Right atrium auricular region (tissue), 2 donors: ENCODE measurements around the gene CD47. TPM values are rescaled to one million over a fixed set of nuclear protein-coding genes. Genes with fewer than 3 reads are reported as not detected.

Experiments used
- DNase-seq: peaks from one replicate; pipeline ENCODE4 v3.0.0-alpha.2; 2019; ENCODE audit warnings: low spot score
- H3K27ac ChIP-seq, 2 donors: fragments of 200-600 bp; sonication (generic); 1 replicate in 1 of 2; 2 replicates in 1 of 2; pipeline ENCODE4 v1.5.1; 2016 to 2019
- H3K27me3 ChIP-seq, 2 donors: fragments of 200-600 bp; sonication (generic); one replicate each; pipeline versions ENCODE4 v1.5.1 to v1.6.0; 2017 to 2019
- H3K36me3 ChIP-seq: fragments of 200-600 bp; sonication (generic); one replicate; pipeline ENCODE4 v1.5.1; 2016
- H3K4me1 ChIP-seq, 2 donors: fragments of 200-600 bp; sonication (generic); one replicate each; pipeline versions ENCODE4 v1.5.1 to v1.6.0; 2017 to 2019
- H3K4me3 ChIP-seq, 2 donors: fragments of 200-600 bp; sonication (generic); 1 replicate in 1 of 2; 2 replicates in 1 of 2; pipeline ENCODE4 v1.5.1; 2017 to 2019; ENCODE audit warnings: mild to moderate bottlenecking in 1 of 2, moderate library complexity in 1 of 2
- H3K9me3 ChIP-seq, 2 donors: fragments of 200-600 bp; sonication (generic); one replicate each; pipeline ENCODE4 v1.5.1; 2019
- total RNA-seq, 2 donors: library from RNA; depleted of rRNA; stranded (reverse); fragments of >200 nt; gene quantifications; one replicate each; pipeline ENCODE4 v1.1.0, GENCODE V29; 2016
- TF ChIP-seq, protein P1 (sequence below), 2 donors: fragments of 200-600 bp; sonication (generic); IDR thresholded peaks; one replicate each; pipeline ENCODE4 v1.5.1; 2019; ENCODE audit warnings: antibody characterized with exemption in 2 of 2

The CD47 gene
- total RNA-seq, 2 donors from 2014 or later, result 52.1 to 92.2 TPM

DNA sequence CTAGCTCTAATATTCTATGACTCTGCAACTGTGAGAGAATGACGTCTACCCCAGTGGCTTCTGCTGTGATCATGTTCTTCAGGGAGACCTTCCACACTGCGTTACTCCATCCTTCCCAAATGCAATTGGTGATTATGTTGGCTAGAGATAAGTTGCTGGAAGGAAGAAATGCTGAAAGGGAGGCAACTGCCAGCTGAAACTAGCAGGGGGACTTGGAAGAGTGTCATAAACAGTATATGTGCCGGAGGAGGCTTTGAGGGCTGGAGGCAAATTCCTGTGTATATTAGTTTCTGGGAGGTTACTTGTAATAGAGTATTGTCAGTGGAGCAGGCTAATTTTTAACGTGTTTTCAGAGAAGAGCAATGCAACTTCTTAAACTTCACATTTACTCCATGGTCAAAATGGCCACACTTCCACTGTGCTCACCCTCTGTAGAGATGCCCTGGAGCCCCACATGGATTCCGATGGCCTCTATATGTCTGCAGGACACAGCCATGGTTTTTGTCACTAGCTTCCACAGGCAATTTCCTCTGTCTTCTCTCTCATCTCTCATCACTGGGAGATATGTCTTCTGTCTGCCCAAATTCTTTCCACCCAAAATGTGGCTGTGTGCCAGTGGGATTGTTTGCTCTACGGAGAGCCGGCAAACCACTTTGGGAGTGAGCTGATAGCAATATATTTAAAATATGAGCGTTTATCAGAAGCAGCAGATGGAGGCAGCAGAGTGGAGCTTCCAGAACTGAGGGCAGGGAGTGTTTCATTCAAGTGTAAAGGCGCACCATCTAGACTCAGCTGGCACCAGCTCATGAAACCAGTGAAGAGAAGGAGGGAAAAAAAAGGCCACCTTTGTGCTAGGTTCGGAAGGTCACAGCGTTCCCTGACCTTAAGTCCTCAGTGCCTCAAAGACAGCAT, 13.3 kb upstream of the CD47 start:
- no peaks in the 10 kb centered on the region for H3K9me3 ChIP-seq
- TF ChIP-seq, protein P1, sequence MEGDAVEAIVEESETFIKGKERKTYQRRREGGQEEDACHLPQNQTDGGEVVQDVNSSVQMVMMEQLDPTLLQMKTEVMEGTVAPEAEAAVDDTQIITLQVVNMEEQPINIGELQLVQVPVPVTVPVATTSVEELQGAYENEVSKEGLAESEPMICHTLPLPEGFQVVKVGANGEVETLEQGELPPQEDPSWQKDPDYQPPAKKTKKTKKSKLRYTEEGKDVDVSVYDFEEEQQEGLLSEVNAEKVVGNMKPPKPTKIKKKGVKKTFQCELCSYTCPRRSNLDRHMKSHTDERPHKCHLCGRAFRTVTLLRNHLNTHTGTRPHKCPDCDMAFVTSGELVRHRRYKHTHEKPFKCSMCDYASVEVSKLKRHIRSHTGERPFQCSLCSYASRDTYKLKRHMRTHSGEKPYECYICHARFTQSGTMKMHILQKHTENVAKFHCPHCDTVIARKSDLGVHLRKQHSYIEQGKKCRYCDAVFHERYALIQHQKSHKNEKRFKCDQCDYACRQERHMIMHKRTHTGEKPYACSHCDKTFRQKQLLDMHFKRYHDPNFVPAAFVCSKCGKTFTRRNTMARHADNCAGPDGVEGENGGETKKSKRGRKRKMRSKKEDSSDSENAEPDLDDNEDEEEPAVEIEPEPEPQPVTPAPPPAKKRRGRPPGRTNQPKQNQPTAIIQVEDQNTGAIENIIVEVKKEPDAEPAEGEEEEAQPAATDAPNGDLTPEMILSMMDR (IDR thresholded peaks at IDR 0.05), result no peak
- H3K27ac ChIP-seq, result peak overlapping the region in 1 of 2 donors; percentile 45
- H3K4me3 ChIP-seq, result no peak overlapping the region
- DNase-seq, result no peak
- H3K27me3 ChIP-seq, result no peaks in the 10 kb centered on the region
- H3K4me1 ChIP-seq, result peaks cover 0 to 9% of the 10 kb centered on the region in 2 donors
- no peaks in the 10 kb centered on the region for H3K36me3 ChIP-seq

DNA sequence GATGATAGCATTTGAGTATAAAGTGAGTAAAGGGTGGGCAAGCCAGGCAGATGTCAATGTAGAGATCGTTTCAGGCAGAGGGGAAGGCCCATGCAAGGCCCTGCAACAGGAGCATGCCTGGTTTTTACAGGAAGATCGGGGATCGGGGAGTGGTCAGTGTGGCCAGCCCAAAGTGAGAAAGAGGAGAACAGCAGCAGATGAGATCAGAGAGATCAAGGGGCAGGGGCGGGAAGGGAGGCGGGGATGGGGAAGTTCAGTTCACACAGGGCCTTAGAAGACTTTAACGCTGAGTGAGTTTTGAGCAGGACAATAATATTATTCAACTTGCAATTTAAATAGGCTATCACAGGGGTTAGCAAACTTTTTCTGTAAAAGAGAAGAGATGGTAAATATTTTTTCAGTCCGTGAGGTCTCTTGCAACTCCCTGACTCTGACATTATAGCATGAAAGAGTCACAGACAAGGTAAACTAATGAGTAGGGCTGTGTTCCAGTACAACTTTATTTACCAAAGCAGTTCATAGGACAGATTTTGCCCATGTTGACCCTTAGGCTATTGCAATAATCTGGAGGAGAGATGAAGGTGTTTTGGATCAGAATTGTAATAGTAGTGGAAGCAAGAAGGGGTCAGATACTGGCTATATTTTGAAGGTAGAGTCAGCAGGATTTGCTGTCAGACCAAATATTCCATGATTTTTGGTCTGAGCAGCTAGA, 12.4 kb upstream of the CD47 start:
- Histone ChIP-seq H3K27me3 (no peaks in the 10 kb centered on the region), H3K4me3 (no peak overlapping the region), H3K4me1 (peaks cover 0 to 9% of the 10 kb centered on the region in 2 donors), H3K9me3 (no peaks in the 10 kb centered on the region), H3K36me3 (no peaks in the 10 kb centered on the region), H3K27ac (no peak overlapping the region)
- TF ChIP-seq, protein P1 (IDR thresholded peaks at IDR 0.05), result no peak
- no peak for DNase-seq

DNA sequence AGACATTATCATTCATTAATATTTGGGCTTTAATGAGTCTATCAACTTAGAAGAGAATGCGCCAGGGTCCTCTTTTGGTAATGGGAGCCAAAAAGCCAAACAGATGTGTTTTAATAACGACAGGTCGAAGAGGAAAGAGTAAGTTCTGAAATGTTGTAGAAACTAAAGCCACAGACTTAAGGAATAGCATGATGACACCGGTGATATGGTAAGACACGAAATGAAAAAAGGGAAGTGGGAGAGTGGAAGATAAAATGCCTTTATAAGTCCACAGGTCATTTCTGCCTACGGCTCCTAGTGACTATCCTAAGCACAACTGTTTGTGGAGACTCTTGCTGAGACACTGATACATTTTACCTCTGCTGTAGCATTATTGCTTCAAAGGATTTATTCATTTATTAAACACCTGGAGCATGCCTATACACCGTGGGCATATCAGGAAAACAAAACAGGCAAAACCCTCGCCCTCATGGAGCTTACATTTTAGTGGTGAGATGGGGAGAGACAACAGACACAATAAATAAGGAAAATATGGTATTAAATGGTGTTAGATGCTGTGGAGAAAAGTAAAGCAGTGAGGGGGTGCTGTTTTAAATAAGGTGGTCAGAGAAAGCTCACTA, 11.7 kb upstream of the CD47 start:
- DNase-seq, result no peak
- Histone ChIP-seq H3K36me3 (no peaks in the 10 kb centered on the region), H3K4me3 (no peak overlapping the region), H3K4me1 (peaks cover 0 to 9% of the 10 kb centered on the region in 2 donors), H3K27me3 (no peaks in the 10 kb centered on the region), H3K27ac (no peak overlapping the region), H3K9me3 (no peaks in the 10 kb centered on the region)
- TF ChIP-seq, protein P1 (IDR thresholded peaks at IDR 0.05), result no peak

DNA sequence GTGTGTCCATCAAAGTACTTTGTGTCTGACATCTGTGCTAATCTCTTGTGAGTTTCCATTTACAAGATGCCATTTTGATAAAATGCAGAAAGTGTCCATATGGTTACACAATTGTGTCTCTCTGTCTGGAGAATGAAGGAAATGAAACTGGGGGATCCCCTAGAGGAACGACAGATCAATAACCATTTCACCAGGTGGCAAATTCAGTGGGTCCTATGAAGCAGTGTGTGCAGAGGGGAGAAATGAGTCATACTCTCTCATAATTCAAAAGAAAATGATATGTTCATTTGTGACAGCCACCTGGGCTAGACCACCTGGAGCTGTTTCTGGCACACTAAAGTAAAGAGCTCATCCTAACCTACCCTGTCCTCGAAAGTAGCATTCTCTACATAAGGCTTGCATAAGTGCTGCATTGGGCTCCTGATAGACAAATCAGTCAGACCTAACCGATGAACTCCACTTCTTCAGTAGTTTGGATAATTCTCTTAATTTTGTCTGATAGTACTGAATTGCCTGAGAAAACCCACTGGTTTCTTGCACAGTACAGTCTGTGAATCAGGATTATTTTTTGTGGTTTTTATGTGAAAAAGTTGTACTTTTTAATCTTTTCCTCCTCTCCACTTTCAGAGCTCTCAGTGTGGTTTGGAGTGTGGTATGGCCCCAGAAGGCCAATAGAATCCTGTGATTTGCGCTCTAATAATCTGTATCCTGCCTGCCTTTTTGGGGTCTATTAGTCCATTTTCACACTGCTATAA, 10.3 kb upstream of the CD47 start:
- Histone ChIP-seq H3K4me1 (peaks cover 0 to 9% of the 10 kb centered on the region in 2 donors), H3K36me3 (no peaks in the 10 kb centered on the region), H3K9me3 (no peaks in the 10 kb centered on the region), H3K27ac (no peak overlapping the region), H3K4me3 (no peak overlapping the region), H3K27me3 (no peaks in the 10 kb centered on the region)
- DNase-seq, result no peak
- TF ChIP-seq, protein P1 (IDR thresholded peaks at IDR 0.05), result no peak

DNA sequence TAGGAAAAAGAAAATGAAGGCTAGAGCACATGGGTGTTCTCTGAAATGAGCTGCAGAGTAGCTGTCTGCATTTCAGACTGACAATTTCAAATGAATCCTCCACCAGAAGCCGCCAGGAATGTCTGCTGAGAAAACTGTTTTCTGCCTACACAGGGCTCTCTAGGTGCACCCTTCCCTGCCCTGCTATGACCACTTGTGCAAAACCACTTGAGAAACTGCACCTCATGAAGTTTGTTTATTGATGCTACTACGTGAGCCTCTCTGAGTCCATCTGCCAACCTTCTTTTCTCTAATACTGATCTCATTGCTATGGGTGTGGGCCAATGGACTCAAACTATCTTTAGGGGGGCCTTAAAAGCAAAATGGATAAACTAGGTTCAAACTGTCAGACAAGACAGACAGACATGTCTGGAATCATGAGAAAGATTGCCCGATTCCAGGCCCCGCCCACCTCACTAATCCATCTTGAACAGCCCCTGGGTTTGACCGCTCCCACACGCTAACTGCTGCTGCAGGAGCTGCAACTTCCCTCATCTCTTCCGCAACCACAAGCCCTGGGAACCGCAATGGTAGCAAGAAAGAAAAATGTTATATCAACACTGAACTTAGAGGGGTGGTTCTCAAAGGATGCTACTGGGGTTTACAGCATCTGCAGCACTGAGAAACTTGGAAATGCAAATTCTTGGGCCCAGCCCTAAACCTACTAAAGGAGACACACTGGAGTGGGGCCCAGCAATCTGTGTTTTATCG, 9.0 kb upstream of the CD47 start:
- TF ChIP-seq, protein P1 (IDR thresholded peaks at IDR 0.05), result no peak
- Histone ChIP-seq H3K27ac (no peak overlapping the region), H3K4me3 (no peak overlapping the region), H3K4me1 (peaks cover 0 to 9% of the 10 kb centered on the region in 2 donors), H3K27me3 (no peaks in the 10 kb centered on the region), H3K36me3 (no peaks in the 10 kb centered on the region), H3K9me3 (no peaks in the 10 kb centered on the region)
- DNase-seq, result no peak
